Stimulated activated CD8-positive, alpha-beta memory T cell treated with anti-CD3 and anti-CD28 coated beads, Interleukin-7, amount 100 ng/mL, for 1 hour (primary cell): ENCODE data around the gene MRPS27.
"Not testable (repeated sequence)": the region's sequence is repeated elsewhere in the genome, so short reads cannot be mapped to it uniquely, and the experiment has no call there.

Source experiments
- DNase-seq, 2 donors: peaks; one replicate each; pipeline ENCODE4 v3.0.0-alpha.2; 2020; ENCODE audit warnings: low read depth in 2 of 2

Gene MRPS27

GRCh38 chr5:72325566-72326305, 5.7 kb upstream of the MRPS27 start:
- no peak for DNase-seq

- DNase-seq, result no peak
These were observed 4.3 kb upstream of the MRPS27 start for GRCh38 chr5:72324189-72324825.

GRCh38 chr5:72319435-72319975, 535 bp downstream of the MRPS27 start:
- not testable (repeated sequence) for DNase-seq

- no peak for DNase-seq
These were observed 5.4 kb downstream of the MRPS27 start for GRCh38 chr5:72314571-72315172.

- no peak for DNase-seq
These were observed 6.9 kb downstream of the MRPS27 start for GRCh38 chr5:72313141-72313540.

GRCh38 chr5:72308853-72309191, 11.2 kb downstream of the MRPS27 start:
- no peak for DNase-seq

GRCh38 chr5:72307968-72308852, 11.8 kb downstream of the MRPS27 start:
- peak; percentile 89 to 91 for DNase-seq

GRCh38 chr5:72307573-72307967, 12.5 kb downstream of the MRPS27 start:
- no peak for DNase-seq

- DNase-seq, result no peak
These were observed 14.6 kb downstream of the MRPS27 start for GRCh38 chr5:72305194-72306142.

- DNase-seq, result no peak
These were observed 17.9 kb downstream of the MRPS27 start for GRCh38 chr5:72302171-72302570.

- DNase-seq, result no peak
These were observed 18.5 kb downstream of the MRPS27 start for GRCh38 chr5:72301557-72301956.

- DNase-seq, result no peak
These were observed 19.3 kb downstream of the MRPS27 start for GRCh38 chr5:72300590-72301339.

- no peak for DNase-seq
These were observed 21.3 kb downstream of the MRPS27 start for GRCh38 chr5:72298711-72299110.

GRCh38 chr5:72298136-72298535, 21.9 kb downstream of the MRPS27 start:
- DNase-seq, result not testable (repeated sequence)

- DNase-seq, result no peak
These were observed 23.8 kb downstream of the MRPS27 start for GRCh38 chr5:72296256-72296655.

GRCh38 chr5:72295539-72295938, 24.5 kb downstream of the MRPS27 start:
- no peak for DNase-seq

GRCh38 chr5:72294473-72294872, 25.6 kb downstream of the MRPS27 start:
- no peak for DNase-seq

- DNase-seq, result no peak
These were observed 26.5 kb downstream of the MRPS27 start for GRCh38 chr5:72293495-72294055.

GRCh38 chr5:72292411-72292810, 27.6 kb downstream of the MRPS27 start:
- no peak for DNase-seq

GRCh38 chr5:72291601-72292000, 28.4 kb downstream of the MRPS27 start:
- no peak for DNase-seq
